GM21515 (cell line): ENCODE measurements around the gene ELAVL1.
"Not testable (repeated sequence)": the region's sequence is repeated elsewhere in the genome, so short reads cannot be mapped to it uniquely, and the experiment has no call there.

ENCODE experiments used
- ATAC-seq: cut with Tn5 transposase; IDR thresholded peaks from one replicate; pipeline ENCODE4 v1.9.1; 2021; ENCODE audit not compliant: unreplicated experiment

The ELAVL1 gene

DNA sequence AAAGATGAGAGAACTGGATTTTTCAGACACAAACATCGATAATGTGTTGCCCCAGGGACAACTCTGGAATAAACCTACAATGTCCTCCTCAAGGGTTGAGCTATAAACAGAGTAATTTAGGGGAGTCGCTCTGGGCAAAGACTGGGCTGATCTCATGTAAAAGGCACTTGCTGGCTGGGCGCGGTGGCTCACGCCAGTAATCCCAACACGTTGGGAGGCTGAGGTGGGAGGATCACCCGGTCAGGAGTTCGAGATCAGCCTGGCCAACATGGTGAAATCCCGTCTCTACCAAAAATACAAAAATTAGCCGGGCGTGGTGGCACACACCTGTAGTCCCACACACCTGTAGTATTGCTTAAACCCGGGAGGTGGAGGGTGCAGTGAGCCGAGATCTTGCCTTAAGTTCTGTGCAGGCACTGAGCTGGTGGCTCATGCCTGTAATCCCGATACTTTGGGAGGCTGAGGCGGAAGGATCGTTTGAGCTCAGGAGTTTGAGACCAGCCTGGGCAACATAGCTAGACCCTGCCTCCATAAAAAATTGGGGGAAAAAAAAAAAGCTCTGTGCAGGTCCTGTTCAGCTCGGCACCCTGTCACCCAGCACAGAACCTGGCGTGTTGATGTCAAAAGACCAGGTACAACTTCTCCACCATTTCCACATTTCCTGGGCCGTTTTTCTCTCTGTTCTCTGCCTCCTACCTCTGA is 63.4 kb downstream of the ELAVL1 start:
- no peak for ATAC-seq

DNA sequence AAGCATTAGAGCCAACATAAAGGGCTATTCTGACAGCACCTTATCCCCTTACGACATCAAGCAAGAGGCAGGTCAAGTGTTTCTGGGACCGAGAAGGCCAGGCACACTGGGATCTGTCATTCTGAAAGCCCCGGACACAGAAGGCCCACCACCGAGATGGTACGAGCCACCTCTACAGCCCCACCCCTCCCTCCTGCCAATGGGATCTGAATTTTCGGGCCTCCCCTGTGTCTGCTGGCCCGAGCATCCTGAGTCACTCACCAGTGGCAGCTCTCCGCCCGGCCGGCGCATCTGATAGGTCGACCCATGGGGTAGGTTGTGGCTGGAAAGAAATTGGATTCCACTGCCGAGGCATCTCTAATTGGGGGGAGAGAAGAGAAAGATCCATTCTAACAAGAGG is 64.6 kb downstream of the ELAVL1 start:
- ATAC-seq: no peak

DNA sequence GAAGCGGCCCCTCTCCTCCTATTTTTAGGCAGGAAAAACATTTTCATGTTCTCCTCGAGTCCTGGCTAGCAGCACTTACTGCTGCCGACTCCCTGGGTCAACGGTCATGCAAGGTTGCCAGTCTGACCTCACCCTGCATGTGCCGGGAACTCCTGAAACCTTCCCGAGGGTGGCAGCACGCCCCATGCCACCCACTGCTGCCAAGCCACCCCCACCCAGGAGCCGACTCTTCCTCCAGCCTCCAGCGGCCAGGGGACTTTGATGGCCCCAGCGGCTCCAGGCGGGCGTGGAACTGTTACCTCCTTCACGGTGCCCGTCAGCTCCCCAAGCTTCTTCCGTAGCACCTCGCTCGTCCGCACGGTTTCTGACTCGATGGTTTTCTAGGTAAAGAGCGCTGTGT is 70.7 kb downstream of the ELAVL1 start:
- no peak for ATAC-seq

DNA sequence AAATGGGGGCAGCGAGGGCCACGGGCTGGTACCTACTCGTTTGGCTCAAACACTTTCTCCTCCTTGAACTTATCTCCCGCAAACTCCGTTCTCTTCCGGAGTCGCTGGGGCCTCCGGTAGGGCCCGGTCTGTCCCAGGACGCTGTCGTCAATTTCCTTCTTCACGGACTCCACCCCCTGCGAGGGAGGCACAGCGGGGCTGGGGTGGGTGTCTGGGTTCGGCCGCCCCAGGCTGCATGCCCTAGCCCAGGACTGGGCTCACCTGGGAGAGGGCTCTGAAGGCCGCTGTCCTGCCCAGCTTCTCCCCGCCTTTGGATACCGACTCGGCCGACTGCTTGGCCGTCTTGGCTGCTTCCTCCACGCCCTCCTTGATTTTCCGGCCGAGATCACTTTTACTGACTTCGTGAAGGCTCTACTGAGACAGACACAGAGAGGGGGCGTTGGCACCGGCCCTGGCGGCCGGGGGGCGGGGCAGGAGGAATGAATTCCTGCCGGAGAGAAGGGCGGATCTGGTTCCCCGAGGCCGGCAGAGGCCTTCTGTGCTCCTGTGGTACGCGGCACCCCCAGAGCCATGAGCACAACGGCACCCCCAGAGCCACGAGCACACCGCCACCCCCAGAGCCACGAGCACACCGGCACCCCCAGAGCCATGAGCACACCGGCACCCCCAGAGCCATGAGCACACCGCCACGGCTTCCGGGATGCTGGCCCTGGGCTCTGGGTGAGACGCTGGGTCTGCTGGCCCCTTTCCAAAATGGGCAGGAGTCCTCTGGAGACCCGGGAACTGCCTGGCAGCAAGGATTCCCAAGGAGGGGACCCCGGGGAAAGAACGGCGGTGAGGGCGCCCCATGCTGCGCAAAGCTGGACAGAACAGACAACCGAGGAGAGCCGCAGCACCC is 71.4 kb downstream of the ELAVL1 start:
- ATAC-seq: no peak

DNA sequence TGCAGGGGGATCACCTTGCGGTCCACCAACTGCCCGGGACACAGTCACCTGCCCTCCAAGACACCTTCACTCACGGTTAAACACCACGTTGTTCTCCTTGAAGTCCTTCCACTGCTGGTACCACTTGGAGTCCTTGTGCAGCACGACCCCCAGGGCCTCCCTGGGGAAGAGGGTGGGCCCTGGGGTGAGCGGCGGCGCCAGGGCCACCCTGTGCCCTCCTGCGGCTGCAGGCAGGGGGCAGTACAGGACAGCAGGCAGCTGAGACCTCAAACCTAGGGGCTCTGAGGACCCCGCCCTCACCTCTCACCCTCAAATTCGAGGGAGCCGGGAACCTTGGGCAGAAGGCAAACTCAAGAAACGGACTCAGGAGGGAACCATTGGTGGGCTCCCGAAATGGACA is 72.0 kb downstream of the ELAVL1 start:
- no peak for ATAC-seq

DNA sequence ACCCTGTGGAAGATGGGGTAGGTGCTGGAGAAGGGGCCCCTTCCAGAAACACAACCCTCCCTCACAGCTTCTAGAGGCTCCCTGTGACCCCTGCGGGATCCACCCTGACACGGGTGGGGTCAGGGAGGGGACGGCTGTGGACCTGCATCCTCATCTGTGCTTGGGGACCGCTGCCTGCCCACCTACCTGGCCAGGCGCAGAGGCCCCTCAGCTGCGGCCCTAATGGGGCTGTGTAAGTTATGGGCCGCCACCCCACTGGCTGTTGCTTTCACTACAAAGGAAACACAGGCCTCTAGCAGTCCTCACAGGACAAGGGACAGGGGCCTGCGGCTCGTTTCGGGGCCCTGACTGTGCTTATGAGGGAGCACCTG is 72.5 kb downstream of the ELAVL1 start:
- ATAC-seq: no peak

DNA sequence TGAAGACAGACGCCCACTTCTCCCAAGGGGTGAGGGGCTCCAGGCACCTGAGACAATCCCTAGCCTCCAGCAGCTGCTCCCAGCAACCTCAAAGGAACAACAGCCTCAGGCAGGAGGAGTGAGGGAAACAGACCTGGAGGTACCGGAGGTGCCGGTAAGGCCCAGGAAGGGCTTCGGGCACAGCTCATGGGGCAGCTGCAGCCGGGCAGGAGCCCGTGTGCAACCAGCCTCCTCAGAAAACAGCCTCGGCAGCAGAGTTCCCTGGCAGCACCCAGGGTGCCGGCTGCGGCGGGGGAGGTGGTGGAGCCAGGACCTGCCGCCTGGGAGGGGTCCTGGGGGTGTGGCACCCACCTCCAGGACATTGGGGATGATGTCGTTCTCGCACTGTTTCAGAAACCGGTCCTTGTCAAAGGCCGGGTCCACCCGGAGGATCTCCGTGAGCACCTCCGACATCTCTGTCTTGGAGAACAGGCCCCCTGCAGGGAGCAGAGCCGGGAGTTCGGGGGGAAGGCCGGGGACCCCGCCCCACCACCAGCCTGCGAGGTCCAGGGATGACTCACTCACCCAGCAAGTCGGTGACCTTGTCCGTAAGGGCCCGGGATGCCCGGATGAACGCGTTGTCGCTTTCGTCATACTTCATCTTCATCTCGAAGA is 73.0 kb downstream of the ELAVL1 start:
- ATAC-seq: no peak

DNA sequence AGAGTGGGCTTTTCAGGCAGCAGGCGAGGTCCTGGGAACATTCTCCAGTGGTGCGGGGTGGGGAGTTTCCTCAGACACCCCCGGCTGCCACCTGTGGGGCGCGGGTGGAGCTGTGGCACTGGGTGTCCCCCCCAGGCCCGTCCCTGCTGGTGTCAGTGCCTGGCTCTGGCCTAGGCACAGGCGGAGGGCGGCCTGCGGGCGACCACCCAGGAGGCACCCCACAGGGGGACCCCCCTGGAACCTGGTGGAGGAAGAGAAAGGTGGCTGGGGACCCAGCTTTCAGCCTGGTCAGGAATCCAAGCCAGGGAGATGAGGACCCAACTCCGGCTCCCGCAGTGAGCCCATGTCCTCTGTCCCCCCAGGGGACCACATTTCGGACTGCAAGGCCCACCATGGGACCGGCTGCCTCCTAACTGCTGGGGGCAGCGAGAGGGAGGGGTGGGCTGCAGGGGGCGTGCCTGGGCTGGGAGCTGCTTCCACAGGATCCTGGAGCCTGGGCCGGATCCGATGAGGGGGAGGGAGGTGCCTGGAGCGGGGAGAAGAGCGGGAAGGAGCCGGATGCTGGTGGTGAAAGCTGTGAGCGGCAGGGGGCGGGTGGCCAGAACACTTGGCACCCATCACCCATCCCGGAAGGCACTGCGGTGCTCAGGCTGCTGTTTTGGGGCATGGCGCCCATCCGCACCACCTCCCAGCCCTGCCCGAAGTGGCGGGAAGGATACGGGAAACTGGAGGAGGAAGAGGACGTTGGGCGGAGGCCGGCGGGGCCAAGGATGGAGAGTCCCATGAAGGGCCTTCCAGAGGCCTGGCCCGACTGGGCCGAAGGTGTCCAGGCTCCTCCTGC is 74.0 kb downstream of the ELAVL1 start:
- no peak for ATAC-seq

DNA sequence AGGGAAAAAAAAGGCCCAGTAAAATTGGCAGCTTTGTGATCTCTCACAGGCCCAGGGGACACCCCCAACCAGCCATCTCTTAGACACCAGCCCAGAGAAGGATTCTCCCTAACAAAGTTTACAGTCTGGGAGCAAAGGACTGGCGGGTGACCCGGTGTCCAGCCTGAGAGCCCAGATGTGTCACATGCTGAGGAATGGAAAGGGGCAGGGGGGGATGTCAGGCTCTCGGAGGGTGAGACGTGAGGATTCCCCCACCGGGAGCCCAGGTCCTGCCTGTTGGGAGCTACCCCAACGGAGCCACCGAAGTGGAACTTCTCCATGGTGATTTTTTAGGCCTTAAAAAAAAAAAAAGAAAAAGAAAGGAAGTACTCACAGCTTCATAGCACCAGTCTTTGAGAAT is 74.7 kb downstream of the ELAVL1 start:
- no peak for ATAC-seq

DNA sequence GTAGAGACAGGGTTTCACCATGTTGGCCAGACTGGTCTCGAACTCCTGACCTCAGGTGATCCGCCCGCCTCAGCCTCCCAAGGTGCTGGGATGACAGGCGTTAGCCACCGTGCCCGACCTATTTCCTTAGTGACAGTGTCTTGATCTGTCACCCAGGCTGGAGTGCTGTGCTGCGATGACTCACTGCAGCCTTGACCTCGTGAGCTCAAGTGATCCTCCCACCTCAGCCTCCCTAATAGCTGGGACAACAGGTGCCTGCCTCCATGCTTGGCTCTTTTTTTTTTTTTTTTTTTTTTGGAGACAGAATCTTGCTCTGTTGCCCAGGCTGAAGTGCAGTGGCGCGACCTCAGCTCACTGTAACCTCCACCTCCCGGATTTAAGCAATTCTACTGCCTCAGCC is 75.4 kb downstream of the ELAVL1 start:
- ATAC-seq: not testable (repeated sequence)

DNA sequence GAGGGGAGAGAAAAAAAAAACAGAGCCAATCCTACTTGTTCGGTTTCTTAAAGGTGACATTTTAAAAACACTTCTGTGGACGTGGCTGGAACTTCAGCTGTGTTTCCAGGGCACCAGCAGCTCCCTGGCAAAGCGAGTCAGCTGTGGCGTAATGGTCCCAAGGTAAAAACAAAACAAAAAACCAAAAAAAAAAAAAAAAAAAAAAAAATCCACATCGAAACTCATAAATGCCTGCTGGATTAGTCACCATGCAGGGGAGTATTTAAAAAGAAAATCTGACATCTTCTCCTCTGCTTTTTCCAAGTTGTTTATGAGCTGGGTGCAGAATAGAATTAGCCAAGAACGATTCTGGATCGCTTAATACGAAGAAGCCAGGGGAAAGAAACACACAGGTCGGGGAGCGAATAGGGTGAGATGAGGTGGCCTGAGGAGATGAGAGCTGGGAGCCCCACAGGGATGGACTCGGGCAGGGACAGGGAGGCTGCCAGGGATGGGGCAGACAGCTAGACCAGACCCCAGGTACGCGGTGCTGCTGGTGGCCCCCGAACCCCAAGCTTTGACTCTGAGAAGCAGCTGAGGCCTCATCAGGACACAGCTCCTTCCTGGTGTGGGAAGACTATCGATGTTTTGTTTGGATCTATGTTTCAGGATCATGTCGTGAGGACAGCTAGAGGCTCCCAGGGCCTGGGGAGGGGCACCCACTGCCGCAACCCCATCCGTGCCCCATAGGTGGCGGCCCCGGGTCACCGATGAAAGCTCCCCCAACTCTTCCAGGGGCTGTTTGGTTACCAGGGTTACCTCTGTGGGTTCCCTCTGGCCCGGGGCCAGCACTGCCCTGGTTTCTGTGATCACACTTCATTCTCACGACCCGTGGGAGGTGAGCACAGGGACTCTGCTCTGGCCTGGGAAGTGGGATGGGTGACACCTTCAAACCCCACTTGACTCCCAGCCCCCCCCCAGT is 76.4 kb downstream of the ELAVL1 start:
- ATAC-seq: no peak

DNA sequence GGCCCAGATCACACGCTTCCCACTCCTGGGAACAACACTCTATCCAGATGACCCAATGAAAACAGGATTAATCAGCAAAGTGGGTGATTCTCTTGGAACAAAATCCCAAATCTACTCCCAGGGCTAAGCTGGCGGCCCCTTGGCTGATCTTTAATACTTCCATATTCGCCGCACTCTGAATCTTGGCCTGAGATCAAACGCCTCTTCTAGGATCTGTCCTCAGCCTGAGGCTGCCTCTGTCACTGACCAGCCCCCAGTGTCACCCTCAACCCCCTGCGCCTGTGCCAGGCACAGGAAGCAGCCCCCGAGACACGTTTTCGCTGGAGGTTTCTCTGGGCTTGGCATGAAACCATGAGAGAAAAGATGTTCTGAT is 77.1 kb downstream of the ELAVL1 start:
- ATAC-seq: no peak

DNA sequence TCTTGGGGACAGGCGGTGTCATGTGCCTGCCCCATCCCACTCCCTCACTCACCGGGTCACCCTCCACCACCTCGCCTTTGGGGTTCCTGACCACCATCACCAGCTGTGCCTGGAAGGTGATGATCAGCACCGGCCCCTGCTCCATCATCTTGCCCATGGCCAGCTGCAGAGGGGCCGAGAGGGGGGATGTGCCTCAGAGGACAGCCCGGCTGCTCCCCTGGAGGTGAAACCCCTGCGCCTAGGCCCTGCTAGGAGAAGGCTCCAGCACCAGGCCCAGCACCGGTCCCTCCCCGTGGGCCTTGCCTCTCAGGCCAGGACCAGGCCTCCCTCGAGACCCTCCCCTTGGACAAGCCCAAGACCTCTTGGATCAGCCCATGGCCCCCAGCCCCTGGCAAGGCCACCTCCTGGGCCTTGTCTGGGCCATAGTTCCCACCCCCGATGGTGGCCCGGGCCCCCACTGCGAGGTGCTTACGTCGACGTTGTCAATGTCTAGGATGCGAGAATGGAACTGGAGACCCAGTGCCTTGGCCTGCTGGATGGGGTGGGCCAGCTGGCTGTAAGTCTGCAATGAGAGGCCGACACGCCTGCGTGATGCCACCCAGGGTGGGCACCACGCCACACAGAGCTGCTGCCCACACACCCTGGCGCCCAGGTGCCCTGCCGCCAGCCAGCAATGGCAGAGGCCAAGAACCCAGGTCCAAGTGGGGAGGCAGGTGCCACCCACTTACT is 77.7 kb downstream of the ELAVL1 start:
- ATAC-seq: no peak

DNA sequence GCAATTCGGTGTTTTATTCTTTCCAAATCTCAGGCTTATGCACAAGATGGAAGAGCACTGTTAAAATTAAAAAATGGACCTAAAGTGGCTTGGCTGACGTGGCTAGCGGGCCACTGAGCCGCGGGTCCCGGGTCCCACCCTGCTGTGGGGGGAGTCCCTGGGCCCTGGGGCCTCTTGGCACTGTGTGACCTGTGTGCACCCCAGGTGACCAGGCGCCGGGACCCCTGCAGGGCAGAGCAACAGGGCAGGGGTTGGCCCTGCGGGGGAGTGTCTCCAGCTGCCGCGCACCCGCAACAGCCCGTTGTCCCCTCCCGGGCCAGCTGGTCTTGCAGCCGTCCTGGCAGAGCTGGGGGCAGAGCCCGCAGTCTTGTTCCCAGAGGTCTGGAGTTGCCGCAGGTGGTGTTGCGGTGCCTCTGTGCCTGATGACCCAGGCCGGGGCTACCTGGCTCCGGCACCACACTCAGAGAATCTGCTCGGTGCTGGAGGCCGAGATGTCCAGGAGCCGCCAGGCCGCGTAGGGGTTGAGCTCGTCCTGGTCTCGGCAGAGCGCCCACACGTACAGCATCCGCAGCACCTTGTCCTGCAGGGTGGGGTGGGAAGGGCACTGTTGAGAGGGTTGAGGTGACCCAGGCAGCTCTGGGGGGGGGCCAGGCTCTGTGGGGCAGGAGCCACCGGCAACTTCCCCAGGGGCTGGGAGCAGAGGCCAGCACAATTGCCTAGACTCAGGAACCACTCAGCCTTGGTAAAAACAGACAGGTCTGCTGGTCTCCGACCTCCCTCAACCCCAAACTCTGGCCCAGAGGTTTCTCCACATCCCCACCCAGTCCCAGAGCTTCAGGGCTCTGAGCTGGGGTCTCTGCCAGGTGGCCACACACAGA is 78.5 kb downstream of the ELAVL1 start:
- no peak for ATAC-seq

DNA sequence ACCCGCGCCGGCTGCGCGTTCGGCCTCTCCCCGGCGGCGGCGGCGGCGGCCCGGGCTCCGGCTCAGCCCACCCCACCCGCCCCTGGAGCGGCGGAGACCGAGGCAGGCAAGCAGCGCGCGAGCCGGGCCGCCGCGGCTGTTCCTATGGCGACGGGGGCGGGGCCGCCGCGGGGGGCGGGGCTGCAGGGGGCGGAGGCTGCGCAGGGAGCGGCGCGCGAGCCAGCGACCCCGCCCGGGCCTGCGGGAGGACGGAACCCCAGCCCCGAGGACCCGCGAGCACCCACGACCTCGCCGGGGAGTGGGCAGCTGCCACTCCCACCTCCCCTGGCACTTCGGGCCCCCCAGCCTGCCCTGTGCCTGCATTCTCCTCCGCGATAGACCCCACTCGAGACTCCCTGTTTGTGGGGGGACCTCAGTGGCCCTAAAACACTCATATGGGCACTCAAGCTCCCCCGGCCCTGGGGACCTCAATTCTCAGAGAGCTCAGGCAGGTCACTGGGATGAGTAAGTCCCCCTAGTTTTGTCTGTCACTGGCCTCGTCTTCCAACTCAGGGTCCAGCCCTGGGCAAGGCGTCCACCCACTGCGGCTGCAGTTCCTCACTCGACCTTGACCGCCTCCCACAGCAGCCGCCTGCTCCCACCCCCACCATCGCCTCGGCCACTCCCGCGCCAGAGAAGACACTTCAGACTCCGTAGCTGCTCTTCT is 79.3 kb downstream of the ELAVL1 start, which contains the start of gene CTXN1:
CTXN1 (minus strand) TSS at position 115 of the 706 bp plus-strand sequence. CDS start 597 bp downstream, outside the sequence.
- ATAC-seq: no peak

DNA sequence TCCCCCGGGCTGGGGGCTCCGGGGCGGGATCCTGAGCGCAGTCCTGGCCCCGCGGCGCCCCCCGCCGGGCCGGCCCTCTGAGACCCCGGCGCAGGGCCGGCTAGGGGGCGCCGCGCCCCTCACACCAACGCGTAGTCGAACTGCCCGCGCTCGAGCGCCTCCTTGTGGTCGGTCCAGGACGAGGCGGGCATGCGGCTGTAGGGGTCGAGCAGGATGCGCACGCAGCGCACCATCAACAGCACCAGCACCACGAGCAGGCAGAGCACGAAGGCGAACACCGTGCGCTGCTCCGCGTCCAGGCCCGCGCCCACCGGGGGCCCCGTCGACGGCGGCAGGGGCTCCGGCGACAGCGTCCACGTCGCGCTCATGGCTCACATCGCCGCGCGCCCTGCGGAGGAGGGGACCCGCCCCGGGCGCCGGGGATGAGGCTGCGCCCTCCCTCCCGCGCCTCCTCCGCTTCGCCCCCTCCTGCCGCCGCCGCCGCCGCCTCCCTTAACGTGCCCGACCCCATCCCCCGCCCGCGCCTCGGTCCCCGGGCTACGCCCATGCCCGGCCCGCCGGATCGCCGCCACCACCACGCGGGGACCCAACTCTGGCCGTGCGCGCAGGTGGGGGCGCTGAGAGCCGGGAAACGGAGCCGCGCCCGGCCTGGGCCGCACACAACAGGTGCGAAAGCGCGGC is 80.1 kb downstream of the ELAVL1 start:
- ATAC-seq: no peak

DNA sequence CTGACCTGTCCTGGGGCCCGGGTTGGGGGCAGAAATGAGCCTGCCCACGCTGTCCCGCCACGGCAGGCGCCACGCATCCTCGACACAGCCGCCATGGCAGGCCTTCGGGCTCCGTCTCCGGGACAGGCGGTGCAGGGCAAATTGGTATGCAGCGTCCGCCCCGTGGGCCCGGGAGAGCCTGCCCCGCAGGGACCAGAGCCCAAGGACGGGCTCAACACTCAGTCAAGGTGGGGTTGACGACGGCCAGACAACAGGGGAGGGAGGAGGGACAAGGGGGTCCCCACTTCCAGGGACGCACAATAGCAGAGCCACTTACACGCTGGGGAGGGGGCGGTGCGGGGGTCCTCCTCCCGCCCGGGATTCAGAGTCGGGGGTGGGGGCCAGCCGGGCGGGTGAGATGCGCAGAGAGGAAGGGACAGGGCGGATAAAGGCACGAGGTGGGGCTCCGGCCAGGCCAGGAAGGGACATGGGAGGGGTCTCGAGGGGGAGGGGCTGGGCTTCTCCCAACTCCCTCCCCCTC is 80.7 kb downstream of the ELAVL1 start:
- no peak for ATAC-seq
